IMR-90 (cell line): ENCODE data around the gene ZNF33B. TPM values are rescaled to one million over a fixed set of nuclear protein-coding genes. Genes with fewer than 3 reads are reported as not detected.

ENCODE experiments used
- microRNA-seq, 2 experiments: library from miRNA; stranded (forward) in 1 of 2; unstranded in 1 of 2; fragments of 10-50 nt in 1 of 2; fragments of <30 nt in 1 of 2; gene quantifications in 1 of 2; microRNA quantifications in 1 of 2; one replicate each; pipeline versions ENCODE3 to v1.1.0; 2013 to 2020; ENCODE audit not compliant: insufficient read depth in 1 of 2, insufficient read length in 1 of 2, unreplicated experiment in 1 of 2
- polyA plus RNA-seq, 3 experiments: library from polyadenylated mRNA; depleted of rRNA; stranded (reverse); fragments of >200 nt; gene quantifications; 2 replicates each; pipeline ENCODE4 v1.2.3, GENCODE V29; 2012; ENCODE audit warnings: low replicate concordance in 1 of 3
- small RNA-seq, 5 experiments: library from RNA; depleted of rRNA; stranded (forward); fragments of <200 nt; gene quantifications; one replicate each; pipeline ENCODE3, GENCODE V24; 2012
- total RNA-seq: library from RNA; depleted of rRNA; stranded (reverse); fragments of >200 nt; gene quantifications from 2 replicates; pipeline ENCODE4 v1.2.3, GENCODE V29; 2012; rRNA removed

The ZNF33B gene
- total and polyA plus RNA-seq, 2 of the 4 experiments (the other 2 are of a cell fraction), result 2.1 to 4.5 TPM

Small RNA genes lying within 50 kb of the gene (microRNA-seq; reads per million reads assigned to microRNA genes)
- not detected for gene AL022345.1 (ENCODE audit: insufficient read depth, insufficient read length)
- gene AL022345.2 (ENCODE audit: insufficient read depth, insufficient read length), result not detected
- gene AL022345.3 (ENCODE audit: insufficient read depth, insufficient read length), result not detected
- gene FXYD6P1 (ENCODE audit: insufficient read depth, insufficient read length), result not detected
- gene RNU6-1170P (ENCODE audit: insufficient read depth, insufficient read length), result not detected

Small RNA genes lying within 50 kb of the gene (small RNA-seq; reads per million reads assigned to genes)
- gene AL022345.1 (0 reads per million in 5 experiments), gene AL022345.2 (0 reads per million in 5 experiments), gene AL022345.3 (0 reads per million in 5 experiments), gene FXYD6P1 (0 reads per million in 5 experiments), gene RNU6-1170P (0 reads per million in 5 experiments)

Other genes starting within 250 kb of the ZNF33B start
- 22.9 and 28.3 TPM in 2 replicates for gene BMS1, start 144.2 kb upstream of the ZNF33B start, total RNA-seq
- 6.1 and 7.5 TPM in 2 replicates for gene BMS1, start 144.2 kb upstream of the ZNF33B start, polyA plus RNA-seq (2012; rRNA removed)